ENCODE results near the gene PLAU. TPM values are rescaled to one million over a fixed set of nuclear protein-coding genes. Genes with fewer than 3 reads are reported as not detected.

Gene PLAU
- total and polyA plus RNA-seq, 10 of the 15 experiments (the other 5 are each of a cell fraction or from before 2014, with no cell fraction given), result 2.5 to 20.9 (median 11.5) TPM

- no peak for TF ChIP-seq ZBTB11 (CRISPR knock-in tag; IDR thresholded peaks at IDR 0.05)
- peak; percentile 34 for TF ChIP-seq SKIL (IDR thresholded peaks at IDR 0.05; ENCODE audit: low read depth, poor library complexity, severe bottlenecking)
- TF ChIP-seq, protein P1, sequence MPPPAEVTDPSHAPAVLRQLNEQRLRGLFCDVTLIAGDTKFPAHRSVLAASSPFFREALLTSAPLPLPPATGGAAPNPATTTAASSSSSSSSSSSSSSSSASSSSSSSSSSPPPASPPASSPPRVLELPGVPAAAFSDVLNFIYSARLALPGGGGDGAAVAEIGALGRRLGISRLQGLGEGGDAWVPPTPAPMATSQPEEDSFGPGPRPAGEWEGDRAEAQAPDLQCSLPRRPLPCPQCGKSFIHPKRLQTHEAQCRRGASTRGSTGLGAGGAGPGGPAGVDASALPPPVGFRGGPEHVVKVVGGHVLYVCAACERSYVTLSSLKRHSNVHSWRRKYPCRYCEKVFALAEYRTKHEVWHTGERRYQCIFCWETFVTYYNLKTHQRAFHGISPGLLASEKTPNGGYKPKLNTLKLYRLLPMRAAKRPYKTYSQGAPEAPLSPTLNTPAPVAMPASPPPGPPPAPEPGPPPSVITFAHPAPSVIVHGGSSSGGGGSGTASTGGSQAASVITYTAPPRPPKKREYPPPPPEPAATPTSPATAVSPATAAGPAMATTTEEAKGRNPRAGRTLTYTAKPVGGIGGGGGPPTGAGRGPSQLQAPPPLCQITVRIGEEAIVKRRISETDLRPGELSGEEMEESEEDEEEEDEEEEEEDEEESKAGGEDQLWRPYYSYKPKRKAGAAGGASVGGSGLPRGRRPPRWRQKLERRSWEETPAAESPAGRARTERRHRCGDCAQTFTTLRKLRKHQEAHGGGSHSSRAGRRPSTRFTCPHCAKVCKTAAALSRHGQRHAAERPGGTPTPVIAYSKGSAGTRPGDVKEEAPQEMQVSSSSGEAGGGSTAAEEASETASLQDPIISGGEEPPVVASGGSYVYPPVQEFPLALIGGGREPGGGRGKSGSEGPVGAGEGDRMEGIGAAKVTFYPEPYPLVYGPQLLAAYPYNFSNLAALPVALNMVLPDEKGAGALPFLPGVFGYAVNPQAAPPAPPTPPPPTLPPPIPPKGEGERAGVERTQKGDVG (CRISPR knock-in tag; IDR thresholded peaks at IDR 0.05), result no peak
- TF ChIP-seq MXI1 (IDR thresholded peaks at IDR 0.05; ENCODE audit: low read depth, low read length), result peak; percentile 80
- TF ChIP-seq TAF1 (IDR thresholded peaks at IDR 0.05; ENCODE audit: borderline replicate concordance, low read depth, low read length), result no peak
- TF ChIP-seq RUNX3 (IDR thresholded peaks at IDR 0.05; ENCODE audit: low read length), result peak; percentile 45; the same call in 1 of the 2 replicates
- TF ChIP-seq DPF2 (IDR thresholded peaks at IDR 0.05), result peak; percentile 95
- no peak; the same call in 1 of the 2 replicates for TF ChIP-seq BMI1 (IDR thresholded peaks at IDR 0.05; ENCODE audit: borderline replicate concordance)
- peak; percentile 32; the same call in 1 of the 2 replicates for TF ChIP-seq WRNIP1 (IDR thresholded peaks at IDR 0.05; ENCODE audit: borderline replicate concordance, low read depth, low read length)
- no peak for TF ChIP-seq SMAD1 (IDR thresholded peaks at IDR 0.05; ENCODE audit: low read depth, partially characterized antibody)
- peak; percentile 72 for TF ChIP-seq MLLT1 (IDR thresholded peaks at IDR 0.05)
- TF ChIP-seq LARP7 (IDR thresholded peaks at IDR 0.05), result 0 out of 2 replicates have a peak, but pooled peaks have one; percentile 47
- TF ChIP-seq, protein P2, sequence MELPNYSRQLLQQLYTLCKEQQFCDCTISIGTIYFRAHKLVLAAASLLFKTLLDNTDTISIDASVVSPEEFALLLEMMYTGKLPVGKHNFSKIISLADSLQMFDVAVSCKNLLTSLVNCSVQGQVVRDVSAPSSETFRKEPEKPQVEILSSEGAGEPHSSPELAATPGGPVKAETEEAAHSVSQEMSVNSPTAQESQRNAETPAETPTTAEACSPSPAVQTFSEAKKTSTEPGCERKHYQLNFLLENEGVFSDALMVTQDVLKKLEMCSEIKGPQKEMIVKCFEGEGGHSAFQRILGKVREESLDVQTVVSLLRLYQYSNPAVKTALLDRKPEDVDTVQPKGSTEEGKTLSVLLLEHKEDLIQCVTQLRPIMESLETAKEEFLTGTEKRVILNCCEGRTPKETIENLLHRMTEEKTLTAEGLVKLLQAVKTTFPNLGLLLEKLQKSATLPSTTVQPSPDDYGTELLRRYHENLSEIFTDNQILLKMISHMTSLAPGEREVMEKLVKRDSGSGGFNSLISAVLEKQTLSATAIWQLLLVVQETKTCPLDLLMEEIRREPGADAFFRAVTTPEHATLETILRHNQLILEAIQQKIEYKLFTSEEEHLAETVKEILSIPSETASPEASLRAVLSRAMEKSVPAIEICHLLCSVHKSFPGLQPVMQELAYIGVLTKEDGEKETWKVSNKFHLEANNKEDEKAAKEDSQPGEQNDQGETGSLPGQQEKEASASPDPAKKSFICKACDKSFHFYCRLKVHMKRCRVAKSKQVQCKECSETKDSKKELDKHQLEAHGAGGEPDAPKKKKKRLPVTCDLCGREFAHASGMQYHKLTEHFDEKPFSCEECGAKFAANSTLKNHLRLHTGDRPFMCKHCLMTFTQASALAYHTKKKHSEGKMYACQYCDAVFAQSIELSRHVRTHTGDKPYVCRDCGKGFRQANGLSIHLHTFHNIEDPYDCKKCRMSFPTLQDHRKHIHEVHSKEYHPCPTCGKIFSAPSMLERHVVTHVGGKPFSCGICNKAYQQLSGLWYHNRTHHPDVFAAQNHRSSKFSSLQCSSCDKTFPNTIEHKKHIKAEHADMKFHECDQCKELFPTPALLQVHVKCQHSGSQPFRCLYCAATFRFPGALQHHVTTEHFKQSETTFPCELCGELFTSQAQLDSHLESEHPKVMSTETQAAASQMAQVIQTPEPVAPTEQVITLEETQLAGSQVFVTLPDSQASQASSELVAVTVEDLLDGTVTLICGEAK (IDR thresholded peaks at IDR 0.05; ENCODE audit: borderline replicate concordance), result no peak; the same call in 1 of the 2 replicates
These were observed 31.4 kb upstream of the PLAU start (continued) for GRCh38 chr10:73879296-73880173.

Measured in GM12878 (cell line).